PC-3 (cell line): ENCODE data around the gene TMEM11. TPM values are rescaled to one million over a fixed set of nuclear protein-coding genes. Genes with fewer than 3 reads are reported as not detected.

Experiments
- ATAC-seq: fragments of 200-7000 bp; cut with Tn5 transposase; 2 replicates; pipeline ENCODE4 v1.9.1; 2020; ENCODE audit warnings: mild to moderate bottlenecking, moderate library complexity
- BruUV-seq: library from RNA; stranded (reverse); fragments of 400-500 nt; replicated peaks from 2 replicates; lab custom pipeline; 2021; lab: Mats Ljungman, UMichigan
- CTCF ChIA-PET: fragments of 300-600 bp; sonication (Branson Sonifier 250); formaldehyde crosslinking; loops from one replicate; lab custom pipeline; 2022; ENCODE audit warnings: antibody characterized with exemption; lab: Charles Lee
- POLR2A ChIA-PET: fragments of 300-600 bp; sonication (Branson Sonifier 250); formaldehyde crosslinking; loops from one replicate; lab custom pipeline; 2022; ENCODE audit warnings: antibody characterized with exemption; ENCODE audit not compliant: unreplicated experiment; lab: Charles Lee
- DNase-seq: peaks from one replicate; pipeline ENCODE4 v3.0.0-alpha.2; 2015
- H2AFZ ChIP-seq: fragments of 300-600 bp; sonication (generic); 2 replicates; pipeline ENCODE4 v1.6.0; 2016; ENCODE audit warnings: antibody characterized with exemption, low read length
- H3F3A ChIP-seq: fragments of 300-600 bp; sonication (generic); one replicate; pipeline ENCODE4 v1.6.0; 2017; ENCODE audit warnings: antibody characterized with exemption, low read length, control low read depth, mild to moderate bottlenecking; ENCODE audit not compliant: unreplicated experiment
- H3K27ac ChIP-seq: fragments of 300-600 bp; sonication (generic); 2 replicates; pipeline ENCODE4 v1.5.1; 2016; ENCODE audit warnings: mild to moderate bottlenecking, low read length
- H3K27me3 ChIP-seq: fragments of 300-600 bp; sonication (generic); 2 replicates; pipeline ENCODE4 v1.6.1; 2016; ENCODE audit warnings: low read length, mixed read lengths
- H3K36me3 ChIP-seq: fragments of 300-600 bp; sonication (generic); 2 replicates; pipeline ENCODE4 v1.6.1; 2016; ENCODE audit warnings: low read depth, mixed run types, low read length, mixed read lengths
- H3K4me1 ChIP-seq: fragments of 300-600 bp; sonication (generic); 2 replicates; pipeline ENCODE4 v1.5.1; 2016; ENCODE audit warnings: low read length; ENCODE audit not compliant: insufficient read depth
- H3K4me2 ChIP-seq: fragments of 300-600 bp; sonication (generic); 2 replicates; pipeline ENCODE4 v1.6.0; 2016; ENCODE audit warnings: low read length
- H3K4me3 ChIP-seq: fragments of 300-600 bp; sonication (generic); 2 replicates; pipeline ENCODE4 v1.5.1; 2016; ENCODE audit warnings: mild to moderate bottlenecking, low read length, mixed read lengths
- H3K79me2 ChIP-seq: fragments of 300-600 bp; sonication (generic); 2 replicates; pipeline ENCODE4 v1.6.1; 2017; ENCODE audit warnings: low read length, mixed read lengths
- H3K9ac ChIP-seq: fragments of 300-600 bp; sonication (generic); 2 replicates; pipeline ENCODE4 v1.6.0; 2016; ENCODE audit warnings: mild to moderate bottlenecking, low read length
- H3K9me2 ChIP-seq: fragments of 300-600 bp; sonication (generic); replicated peaks from 2 replicates; pipeline ENCODE4 v1.6.1; 2016; ENCODE audit warnings: mixed run types, low read length, mixed read lengths
- H3K9me3 ChIP-seq: fragments of 300-600 bp; sonication (generic); 2 replicates; pipeline ENCODE4 v1.6.1; 2016; ENCODE audit warnings: low read length, mixed read lengths
- H4K20me1 ChIP-seq: fragments of 300-600 bp; sonication (generic); 2 replicates; pipeline ENCODE4 v1.6.1; 2016; ENCODE audit warnings: low read length, mixed read lengths
- CTCF ChIP-seq: fragments of 300-600 bp; sonication (generic); conservative IDR thresholded peaks from 2 replicates; pipeline ENCODE4 v1.5.1; 2017; ENCODE audit warnings: antibody characterized with exemption, low read depth, mild to moderate bottlenecking, low read length
- EZH2 ChIP-seq: fragments of 300-600 bp; sonication (generic); IDR thresholded peaks from one replicate; pipeline ENCODE4 v1.6.1; 2017; ENCODE audit warnings: antibody characterized with exemption, mild to moderate bottlenecking, low read length; ENCODE audit not compliant: unreplicated experiment
- EZH2phosphoT487 ChIP-seq: fragments of 300-600 bp; sonication (generic); IDR thresholded peaks from 2 replicates; pipeline ENCODE4 v1.6.1; 2018; ENCODE audit warnings: mild to moderate bottlenecking, antibody characterized with exemption, low read length, borderline replicate concordance
- intact Hi-C: fragments of 100-400 bp; cut with micrococcal nuclease; formaldehyde crosslinking; loops from 2 replicates; pipeline ENCODE4 v1.9.0; 2023
- total RNA-seq: library from RNA; depleted of rRNA; stranded (reverse); fragments of >200 nt; gene quantifications from 2 replicates; pipeline ENCODE4 v1.2.3, GENCODE V29; 2014

Gene TMEM11
- total RNA-seq, 1 experiment from 2014 or later: 70.8 TPM

GRCh38 chr17:21191698-21192097 is 22.3 kb downstream of the TMEM11 start:
- POLR2A ChIA-PET: no interaction called here
- CTCF ChIA-PET: no interaction called here
- no peak for TF ChIP-seq CTCF
- TF ChIP-seq EZH2: no peak
- no peak for TF ChIP-seq EZH2phosphoT487

DNA sequence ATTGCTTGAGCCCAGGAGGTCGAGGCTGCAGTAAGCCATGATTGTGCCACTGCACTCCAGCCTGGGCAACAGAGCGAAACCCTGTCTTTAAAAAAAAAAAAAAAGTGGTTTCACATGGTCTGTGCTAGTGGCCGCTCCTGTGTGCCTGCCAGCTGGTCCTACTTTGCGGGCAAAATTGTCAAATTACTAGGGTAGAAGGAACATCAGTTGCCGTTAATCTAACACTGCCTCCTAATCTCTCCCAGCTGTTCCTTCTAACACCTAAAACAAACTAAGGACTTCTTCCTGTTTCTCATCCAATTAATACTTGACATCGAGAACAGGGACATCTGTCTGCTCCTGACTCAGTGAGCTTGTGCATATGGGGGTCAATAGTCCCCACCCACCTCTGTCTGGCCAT is 23.9 kb downstream of the TMEM11 start:
- Histone ChIP-seq H3K9me3 (no peaks in the 10 kb centered on the region), H3K4me1 (no peaks in the 10 kb centered on the region), H2AFZ (no peak overlapping the region), H3K4me2 (no peak overlapping the region), H3F3A (no peaks in the 10 kb centered on the region), H3K27ac (no peak overlapping the region), H3K9me2 (no peaks in the 10 kb centered on the region), H3K27me3 (no peaks in the 10 kb centered on the region), H3K4me3 (no peak overlapping the region), H3K79me2 (no peaks in the 10 kb centered on the region), H3K9ac (no peak overlapping the region), H3K36me3 (peaks cover under 1% of the 10 kb centered on the region; the same call in 1 of the 2 replicates), H4K20me1 (no peaks in the 10 kb centered on the region)
- CTCF ChIA-PET: no interaction called here
- DNase-seq (no peak), ATAC-seq (no peak)
- TF ChIP-seq CTCF: no peak
- POLR2A ChIA-PET: no interaction called here
- intact Hi-C loops: no loop called here
- BruUV-seq: no TSS peak

More at GRCh38 chr17:21191698-21192097, 22.3 kb downstream of the TMEM11 start:
- H4K20me1 ChIP-seq: no peaks in the 10 kb centered on the region
- H3K27ac ChIP-seq: no peak overlapping the region
- DNase-seq (no peak), ATAC-seq (no peak)
- intact Hi-C loops: no loop called here
- H3K36me3 ChIP-seq: peaks cover 5% of the 10 kb centered on the region; the same call in 1 of the 2 replicates
- no peak overlapping the region for H3K4me2 ChIP-seq
- no peaks in the 10 kb centered on the region for H3K27me3 ChIP-seq
- H3K4me3 ChIP-seq: no peak overlapping the region
- no peaks in the 10 kb centered on the region for H3K9me3 ChIP-seq
- H3K79me2 ChIP-seq: no peaks in the 10 kb centered on the region
- no peaks in the 10 kb centered on the region for H3F3A ChIP-seq
- no peaks in the 10 kb centered on the region for H3K4me1 ChIP-seq
- H3K9me2 ChIP-seq: no peaks in the 10 kb centered on the region
- H3K9ac ChIP-seq: no peak overlapping the region
- no peak overlapping the region for H2AFZ ChIP-seq
- no TSS peak for BruUV-seq

GRCh38 chr17:21189361-21189760 is 24.6 kb downstream of the TMEM11 start:
- Histone ChIP-seq H3K79me2 (no peaks in the 10 kb centered on the region), H3K4me1 (no peaks in the 10 kb centered on the region), H3K9ac (no peak overlapping the region), H3K9me3 (no peaks in the 10 kb centered on the region), H3K4me2 (no peak overlapping the region), H3K27ac (no peak overlapping the region), H3K9me2 (no peaks in the 10 kb centered on the region), H3K36me3 (peaks cover 8% of the 10 kb centered on the region; the same call in 1 of the 2 replicates), H3F3A (no peaks in the 10 kb centered on the region), H2AFZ (no peak overlapping the region), H4K20me1 (no peaks in the 10 kb centered on the region), H3K4me3 (no peak overlapping the region), H3K27me3 (no peaks in the 10 kb centered on the region)
- no peak for TF ChIP-seq CTCF
- TF ChIP-seq EZH2: no peak
- TF ChIP-seq EZH2phosphoT487: no peak
- ATAC-seq (no peak), DNase-seq (no peak)
- POLR2A ChIA-PET: no interaction called here
- CTCF ChIA-PET: no interaction called here
- no TSS peak for BruUV-seq
- intact Hi-C loops: no loop called here
